HepG2 (cell line): ENCODE results near the gene NIPAL3. TPM values are rescaled to one million over a fixed set of nuclear protein-coding genes. Genes with fewer than 3 reads are reported as not detected.

ENCODE experiments used
- ATAC-seq: fragments of 200-7000 bp; cut with Tn5 transposase; 3 replicates; pipeline ENCODE4 v1.9.1; 2020; ENCODE audit warnings: mild to moderate bottlenecking, moderate library complexity
- BruUV-seq: library from RNA; stranded (reverse); fragments of 400-500 nt; replicated peaks from 2 replicates; lab custom pipeline; 2021; lab: Mats Ljungman, UMichigan
- CTCF ChIA-PET: fragments of 300-600 bp; formaldehyde crosslinking; extraction: SDS; loops from one replicate; lab custom pipeline; 2021; ENCODE audit warnings: low total read pairs, inconsistent platforms, low intra/inter-chr PET ratio; lab: Yijun Ruan, JAX
- POLR2A ChIA-PET: fragments of 350-600 bp; sonication (Branson Sonifier 250); formaldehyde crosslinking; loops from one replicate; lab custom pipeline; 2020; ENCODE audit warnings: antibody characterized with exemption, inconsistent platforms; lab: Yijun Ruan, JAX
- DNase-seq: peaks from one replicate; pipeline ENCODE4 v3.0.0-alpha.2; 2015; ENCODE audit warnings: low spot score
- FAIRE-seq: peaks from 3 replicates; lab custom pipeline; 2011; peaks lifted over from hg19 to GRCh38; lab: Jason Lieb, UNC
- H2AFZ ChIP-seq: one replicate; pipeline ENCODE4 v1.6.1; 2011; ENCODE audit warnings: low read length, inconsistent platforms
- H3K27ac ChIP-seq: fragments of 300-600 bp; 3 replicates; pipeline ENCODE4 v1.8.0; 2011; ENCODE audit warnings: mixed run types, mild to moderate bottlenecking, mixed read lengths, low read length, inconsistent platforms; ENCODE audit not compliant: insufficient read depth; ENCODE audit errors: extremely low read length
- H3K27me3 ChIP-seq, 2 experiments: fragments of 200-600 bp in 1 of 2; 2 replicates in 1 of 2; 3 replicates in 1 of 2; pipeline versions ENCODE4 v1.6.0 to v1.8.0; 2011; ENCODE audit warnings: low read length in 2 of 2, mild to moderate bottlenecking in 2 of 2, moderate library complexity in 2 of 2, inconsistent platforms in 1 of 2; ENCODE audit not compliant: insufficient read depth in 2 of 2, control insufficient read depth in 1 of 2
- H3K36me3 ChIP-seq, 2 experiments: fragments of 200-600 bp in 1 of 2; replicated peaks in 1 of 2; 2 replicates in 1 of 2; 3 replicates in 1 of 2; pipeline versions ENCODE4 v1.5.1 to v1.8.0; 2011; ENCODE audit warnings: low read length in 2 of 2, inconsistent platforms in 1 of 2; ENCODE audit not compliant: insufficient read depth in 2 of 2, control insufficient read depth in 1 of 2
- H3K4me1 ChIP-seq: 2 replicates; pipeline ENCODE4 v1.5.1; 2012; ENCODE audit warnings: low read length, inconsistent platforms; ENCODE audit not compliant: insufficient read depth
- H3K4me2 ChIP-seq: 2 replicates; pipeline ENCODE4 v1.6.0; 2011; ENCODE audit warnings: low read depth, low read length, inconsistent platforms
- H3K4me3 ChIP-seq, 3 experiments: fragments of 200-600 bp in 1 of 3; sonication (generic), shearing (Covaris generic) in 1 of 3; replicated peaks in 1 of 3; 2 replicates each; pipeline ENCODE4 v1.5.1; 2011 to 2016; ENCODE audit warnings: low read length in 3 of 3, inconsistent platforms in 2 of 3, low read depth in 2 of 3, mild to moderate bottlenecking in 2 of 3, control low read depth in 1 of 3, mixed read lengths in 1 of 3; ENCODE audit not compliant: insufficient read depth in 1 of 3
- H3K79me2 ChIP-seq: one replicate; pipeline ENCODE4 v1.6.1; 2011; ENCODE audit warnings: low read length, inconsistent platforms; ENCODE audit not compliant: insufficient read depth
- H3K9ac ChIP-seq: 2 replicates; pipeline ENCODE4 v1.6.0; 2011; ENCODE audit warnings: mild to moderate bottlenecking, low read depth, low read length, inconsistent platforms; ENCODE audit not compliant: insufficient read depth
- H3K9me3 ChIP-seq: 2 replicates; pipeline ENCODE4 v1.5.1; 2012; ENCODE audit warnings: mild to moderate bottlenecking, low read length
- H4K20me1 ChIP-seq: 2 replicates; pipeline ENCODE4 v1.6.0; 2011; ENCODE audit warnings: inconsistent platforms, mild to moderate bottlenecking, low read length, moderate library complexity; ENCODE audit not compliant: insufficient read depth
- ELF4 ChIP-seq: sonication (generic); formaldehyde crosslinking; IDR thresholded peaks from 2 replicates; pipeline ENCODE4 v1.5.0; 2020; ENCODE audit warnings: missing genetic modification reagents, mild to moderate bottlenecking, moderate library complexity, borderline replicate concordance
- GATAD1 ChIP-seq: IDR thresholded peaks from 2 replicates; pipeline ENCODE4 v1.6.1; 2016; ENCODE audit warnings: missing genetic modification reagents, missing compliant biosample characterization
- GATAD2A ChIP-seq: IDR thresholded peaks from 2 replicates; pipeline ENCODE4 v1.6.1; 2016
- IRF2 ChIP-seq: IDR thresholded peaks from 2 replicates; pipeline ENCODE4 v1.6.1; 2018; ENCODE audit warnings: missing genetic modification reagents, missing compliant biosample characterization
- NR2F6 ChIP-seq, 2 experiments: IDR thresholded peaks; 2 replicates each; pipeline ENCODE4 v1.6.1; 2016; ENCODE audit warnings: antibody characterized with exemption in 1 of 2, mild to moderate bottlenecking in 1 of 2
- RCOR2 ChIP-seq: IDR thresholded peaks from 2 replicates; pipeline ENCODE4 v1.6.1; 2016; ENCODE audit warnings: missing biosample characterization, missing genetic modification reagents
- SAP130 ChIP-seq: IDR thresholded peaks from 2 replicates; pipeline ENCODE4 v1.6.1; 2016; ENCODE audit warnings: low read depth
- TFDP2 ChIP-seq: sonication (generic); formaldehyde crosslinking; IDR thresholded peaks from 2 replicates; pipeline ENCODE4 v1.4.0; 2020; ENCODE audit warnings: missing genetic modification reagents
- ZBTB20 ChIP-seq: sonication (generic); formaldehyde crosslinking; IDR thresholded peaks from 2 replicates; pipeline ENCODE4 v1.8.1; 2023; ENCODE audit warnings: missing genetic modification reagents, low read depth, mild to moderate bottlenecking, borderline replicate concordance
- ZFP1 ChIP-seq: IDR thresholded peaks from 2 replicates; pipeline ENCODE4 v1.6.1; 2016
- ZNF138 ChIP-seq: sonication (generic); formaldehyde crosslinking; IDR thresholded peaks from 2 replicates; pipeline ENCODE4 v1.5.0; 2020; ENCODE audit warnings: mild to moderate bottlenecking, low read depth, missing genetic modification reagents
- ZNF225 ChIP-seq: sonication (generic); formaldehyde crosslinking; IDR thresholded peaks from 2 replicates; pipeline ENCODE4 v1.4.0; 2020; ENCODE audit warnings: mild to moderate bottlenecking, missing genetic modification reagents
- ZNF33A ChIP-seq: sonication (generic); formaldehyde crosslinking; IDR thresholded peaks from 2 replicates; pipeline ENCODE4 v1.5.1; 2020; ENCODE audit warnings: missing genetic modification reagents, mild to moderate bottlenecking, moderate library complexity, borderline replicate concordance
- ZNF557 ChIP-seq: sonication (generic); formaldehyde crosslinking; IDR thresholded peaks from 2 replicates; pipeline ENCODE4 v1.4.0; 2020; ENCODE audit warnings: missing genetic modification reagents
- ZNF580 ChIP-seq: IDR thresholded peaks from 2 replicates; pipeline ENCODE4 v1.6.1; 2016; ENCODE audit warnings: low read depth, borderline replicate concordance
- ZNF740 ChIP-seq: sonication (generic); formaldehyde crosslinking; IDR thresholded peaks from 2 replicates; pipeline ENCODE4 v1.4.0; 2020; ENCODE audit warnings: missing genetic modification reagents
- ZNF788 ChIP-seq: sonication (generic); formaldehyde crosslinking; IDR thresholded peaks from 2 replicates; pipeline ENCODE4 v1.5.0; 2020; ENCODE audit warnings: mild to moderate bottlenecking, missing genetic modification reagents, borderline replicate concordance
- ZSCAN12 ChIP-seq: sonication (generic); formaldehyde crosslinking; IDR thresholded peaks from 2 replicates; pipeline ENCODE4 v1.9.0; 2021; ENCODE audit warnings: mild to moderate bottlenecking, missing genetic modification reagents
- WGBS: methylation state at CpG from one replicate; pipeline ENCODE4 v1.1.6; 2017; ENCODE audit warnings: low lambda C conversion rate; 5-methylcytosine and 5-hydroxymethylcytosine counted together
- in situ Hi-C: cut with HindIII; loops from 2 replicates; pipeline ENCODE4 v1.10.0; 2017; ENCODE audit warnings: low pct_unique_long_range_greater_than_20kb; ENCODE audit not compliant: extremely low pct_ligation_motif_present
- intact Hi-C: fragments of 100-400 bp; cut with micrococcal nuclease; formaldehyde crosslinking; loops from one replicate; pipeline ENCODE4 v1.10.0; 2022; ENCODE audit not compliant: unreplicated experiment
- polyA plus RNA-seq, 8 experiments: library from polyadenylated mRNA; depleted of rRNA in 3 of 8; stranded (reverse) in 7 of 8; unstranded in 1 of 8; fragments of >200 nt; fragmentation: Illumina TruSeq in 4 of 8; extraction: Trizol in 4 of 8; gene quantifications; 2 replicates each; pipeline versions ENCODE4 v1.2.1 to v1.2.3, GENCODE V29; 2011 to 2016; ENCODE audit warnings: low read depth in 4 of 8, missing spikeins in 1 of 8, mixed read lengths in 1 of 8; ENCODE audit not compliant: insufficient read depth in 1 of 8
- total RNA-seq, 5 experiments: library from RNA; depleted of rRNA; stranded (reverse); fragments of >200 nt; fragmentation: Illumina TruSeq; extraction: Trizol; gene quantifications; 2 replicates each; pipeline ENCODE4 v1.2.3, GENCODE V29; 2016; ENCODE audit warnings: low read depth in 1 of 5
- TF ChIP-seq, protein P1 (sequence below): IDR thresholded peaks from 2 replicates; pipeline ENCODE4 v1.6.1; 2016; ENCODE audit warnings: low read depth
- TF ChIP-seq, protein P2 (sequence below): sonication (generic); formaldehyde crosslinking; IDR thresholded peaks from 2 replicates; pipeline ENCODE4 v1.4.0; 2020; ENCODE audit warnings: missing genetic modification reagents

Gene NIPAL3
- total and polyA plus RNA-seq, 2 of the 13 experiments (the other 11 are each of a cell fraction or from before 2014, with no cell fraction given), result 5.6 to 8.6 TPM

DNA sequence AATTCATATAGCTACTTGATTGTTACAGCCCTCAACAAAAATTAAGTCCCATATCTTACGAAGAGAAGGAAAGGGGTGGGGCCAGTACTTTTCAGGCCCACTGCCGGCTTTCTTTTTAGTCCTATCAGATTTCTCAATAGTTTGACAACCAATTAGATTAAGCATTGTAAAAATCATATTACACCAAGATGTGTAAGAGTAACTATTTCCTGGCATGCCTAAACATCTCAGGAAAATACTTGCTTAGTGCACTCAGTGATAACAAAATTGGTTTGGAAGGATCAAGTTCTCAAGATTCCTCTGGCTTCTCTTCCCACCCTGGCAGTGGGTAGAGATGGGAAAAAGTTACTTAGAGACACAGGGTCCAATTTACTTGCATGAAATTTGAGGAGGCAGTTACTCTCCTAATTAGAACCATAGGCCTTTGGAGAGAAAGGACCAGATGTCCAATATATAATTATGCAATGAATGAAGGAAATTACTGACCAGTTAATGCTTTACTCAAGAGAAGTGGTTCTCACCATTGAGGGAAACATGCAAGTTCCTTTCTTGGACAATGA is 32.1 kb upstream of the NIPAL3 start:
- no peak for FAIRE-seq
- H3K4me3 ChIP-seq, result no peak overlapping the region
- WGBS, result 89% methylated on average over 2 of the region's 2 CpGs
- intact Hi-C loops, result loop anchor here (10.0 kb wide), 1 partner anchor 1019 kb away; the partner anchor contains the start of gene ZNF436
- no peak overlapping the region for H2AFZ ChIP-seq
- H3K79me2 ChIP-seq, result no peaks in the 10 kb centered on the region
- no peak for ATAC-seq
- no peaks in the 10 kb centered on the region for H4K20me1 ChIP-seq
- H3K4me2 ChIP-seq, result no peak overlapping the region
- CTCF ChIA-PET, result no interaction called here
- DNase-seq, result no peak
- in situ Hi-C loops, result no loop called here
- no peaks in the 10 kb centered on the region for H3K27me3 ChIP-seq
- H3K9me3 ChIP-seq, result no peaks in the 10 kb centered on the region
- H3K9ac ChIP-seq, result no peak overlapping the region
- TF ChIP-seq, protein P1, sequence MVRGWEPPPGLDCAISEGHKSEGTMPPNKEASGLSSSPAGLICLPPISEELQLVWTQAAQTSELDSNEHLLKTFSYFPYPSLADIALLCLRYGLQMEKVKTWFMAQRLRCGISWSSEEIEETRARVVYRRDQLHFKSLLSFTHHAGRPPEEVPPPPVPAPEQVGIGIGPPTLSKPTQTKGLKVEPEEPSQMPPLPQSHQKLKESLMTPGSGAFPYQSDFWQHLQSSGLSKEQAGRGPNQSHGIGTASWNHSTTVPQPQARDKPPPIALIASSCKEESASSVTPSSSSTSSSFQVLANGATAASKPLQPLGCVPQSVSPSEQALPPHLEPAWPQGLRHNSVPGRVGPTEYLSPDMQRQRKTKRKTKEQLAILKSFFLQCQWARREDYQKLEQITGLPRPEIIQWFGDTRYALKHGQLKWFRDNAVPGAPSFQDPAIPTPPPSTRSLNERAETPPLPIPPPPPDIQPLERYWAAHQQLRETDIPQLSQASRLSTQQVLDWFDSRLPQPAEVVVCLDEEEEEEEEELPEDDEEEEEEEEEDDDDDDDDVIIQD (CRISPR knock-in tag), result no peak
- TF ChIP-seq ZBTB20 (no peak), ZNF557 (CRISPR knock-in tag) (no peak), NR2F6 (IDR thresholded peaks at IDR 0.05) (no peak), NR2F6 (CRISPR knock-in tag; IDR thresholded peaks at IDR 0.05) (no peak), SAP130 (no peak), ZNF740 (no peak), ELF4 (CRISPR knock-in tag) (no peak), ZNF33A (CRISPR knock-in tag) (no peak), ZNF788 (no peak), ZFP1 (CRISPR knock-in tag) (no peak), TFDP2 (CRISPR knock-in tag) (no peak), GATAD2A (no peak), ZSCAN12 (CRISPR knock-in tag) (no peak), RCOR2 (CRISPR knock-in tag) (no peak), ZNF580 (CRISPR knock-in tag) (no peak), IRF2 (CRISPR knock-in tag) (no peak), ZNF225 (CRISPR knock-in tag) (no peak), GATAD1 (CRISPR knock-in tag) (no peak), ZNF138 (CRISPR knock-in tag) (no peak)
- TF ChIP-seq, protein P2, sequence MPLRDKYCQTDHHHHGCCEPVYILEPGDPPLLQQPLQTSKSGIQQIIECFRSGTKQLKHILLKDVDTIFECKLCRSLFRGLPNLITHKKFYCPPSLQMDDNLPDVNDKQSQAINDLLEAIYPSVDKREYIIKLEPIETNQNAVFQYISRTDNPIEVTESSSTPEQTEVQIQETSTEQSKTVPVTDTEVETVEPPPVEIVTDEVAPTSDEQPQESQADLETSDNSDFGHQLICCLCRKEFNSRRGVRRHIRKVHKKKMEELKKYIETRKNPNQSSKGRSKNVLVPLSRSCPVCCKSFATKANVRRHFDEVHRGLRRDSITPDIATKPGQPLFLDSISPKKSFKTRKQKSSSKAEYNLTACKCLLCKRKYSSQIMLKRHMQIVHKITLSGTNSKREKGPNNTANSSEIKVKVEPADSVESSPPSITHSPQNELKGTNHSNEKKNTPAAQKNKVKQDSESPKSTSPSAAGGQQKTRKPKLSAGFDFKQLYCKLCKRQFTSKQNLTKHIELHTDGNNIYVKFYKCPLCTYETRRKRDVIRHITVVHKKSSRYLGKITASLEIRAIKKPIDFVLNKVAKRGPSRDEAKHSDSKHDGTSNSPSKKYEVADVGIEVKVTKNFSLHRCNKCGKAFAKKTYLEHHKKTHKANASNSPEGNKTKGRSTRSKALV, result no peak
- H3K36me3 ChIP-seq, result no peaks in the 10 kb centered on the region
- BruUV-seq, result no TSS peak
- POLR2A ChIA-PET, result no interaction called here
- no peak overlapping the region for H3K27ac ChIP-seq
- peaks cover 10% of the 10 kb centered on the region; the same call in 1 of the 2 replicates for H3K4me1 ChIP-seq
